Neural cell (in vitro differentiated cells): ENCODE results near the gene SULT1C2. TPM values are rescaled to one million over a fixed set of nuclear protein-coding genes. Genes with fewer than 3 reads are reported as not detected.

ENCODE experiments used
- H2AFZ ChIP-seq: fragments of 200-600, 300-800 bp; sonication (generic), shearing (Covaris generic); 2 replicates; pipeline ENCODE4 v1.6.0; 2014; ENCODE audit warnings: low read depth, mild to moderate bottlenecking, antibody characterized with exemption, low read length, moderate library complexity
- H3F3A ChIP-seq: fragments of 200-600 bp; shearing (Covaris generic); 2 replicates; pipeline ENCODE4 v1.6.1; 2016; ENCODE audit warnings: mild to moderate bottlenecking, moderate library complexity, mixed read lengths, antibody characterized with exemption, low read length; ENCODE audit not compliant: insufficient read depth, poor library complexity, severe bottlenecking
- H3K27ac ChIP-seq: fragments of 200-600, 300-800 bp; sonication (generic), shearing (Covaris generic); 2 replicates; pipeline ENCODE4 v1.5.1; 2014; ENCODE audit warnings: mild to moderate bottlenecking, low read length, moderate library complexity
- H3K27me3 ChIP-seq: fragments of 300-800, 200-600 bp; sonication (generic), shearing (Covaris generic); 2 replicates; pipeline ENCODE4 v1.6.0; 2014; ENCODE audit warnings: mild to moderate bottlenecking, low read depth, low read length, moderate library complexity; ENCODE audit not compliant: insufficient read depth
- H3K36me3 ChIP-seq: fragments of 300-800, 200-600 bp; sonication (generic), shearing (Covaris generic); 2 replicates; pipeline ENCODE4 v1.5.1; 2014; ENCODE audit warnings: mild to moderate bottlenecking, antibody characterized with exemption, low read length, moderate library complexity; ENCODE audit not compliant: insufficient read depth
- H3K4me2 ChIP-seq: fragments of 300-800, 200-600 bp; sonication (generic), shearing (Covaris generic); 2 replicates; pipeline ENCODE4 v1.6.0; 2014; ENCODE audit warnings: mild to moderate bottlenecking, low read length
- H3K4me3 ChIP-seq: fragments of 300-800, 200-600 bp; sonication (generic), shearing (Covaris generic); 2 replicates; pipeline ENCODE4 v1.5.1; 2014; ENCODE audit warnings: mild to moderate bottlenecking, low read length, moderate library complexity
- H3K79me2 ChIP-seq: fragments of 200-600 bp; shearing (Covaris generic); replicated peaks from 2 replicates; pipeline ENCODE4 v1.6.0; 2014; ENCODE audit warnings: mild to moderate bottlenecking, low read length, moderate library complexity; ENCODE audit not compliant: insufficient read depth
- H3K9ac ChIP-seq: fragments of 300-800, 200-600 bp; sonication (generic), shearing (Covaris generic); 2 replicates; pipeline ENCODE4 v1.6.1; 2016; ENCODE audit warnings: mild to moderate bottlenecking, low read length, mixed read lengths
- H3K9me2 ChIP-seq: fragments of 200-600 bp; shearing (Covaris generic); 2 replicates; pipeline ENCODE4 v1.6.1; 2016; ENCODE audit warnings: mild to moderate bottlenecking, low read length, mixed read lengths; ENCODE audit not compliant: insufficient read depth
- H3K9me3 ChIP-seq: fragments of 200-600, 300-800 bp; sonication (generic), shearing (Covaris generic); 2 replicates; pipeline ENCODE4 v1.6.1; 2016; ENCODE audit warnings: mild to moderate bottlenecking, mixed run types, low read length, moderate library complexity, mixed read lengths
- H4K20me1 ChIP-seq: fragments of 200-600 bp; shearing (Covaris generic); 2 replicates; pipeline ENCODE4 v1.6.1; 2016; ENCODE audit warnings: mild to moderate bottlenecking, mixed run types; ENCODE audit not compliant: insufficient read depth
- CTCF ChIP-seq: fragments of 450-650 bp; IDR thresholded peaks from 2 replicates; pipeline ENCODE4 v1.5.1; 2014; ENCODE audit warnings: antibody characterized with exemption, mild to moderate bottlenecking, moderate library complexity; ENCODE audit not compliant: poor library complexity, severe bottlenecking
- EP300 ChIP-seq: fragments of 450-650 bp; conservative IDR thresholded peaks from 2 replicates; pipeline ENCODE4 v1.6.1; 2014; ENCODE audit warnings: antibody characterized with exemption, mild to moderate bottlenecking, moderate library complexity; ENCODE audit not compliant: poor library complexity, severe bottlenecking
- EZH2 ChIP-seq: fragments of 200-600, 300-800 bp; shearing (Covaris generic), sonication (generic); IDR thresholded peaks from 2 replicates; pipeline ENCODE4 v1.6.1; 2014; ENCODE audit warnings: antibody characterized with exemption, low read length, borderline replicate concordance, mild to moderate bottlenecking; ENCODE audit not compliant: insufficient read depth, poor library complexity, severe bottlenecking
- MXI1 ChIP-seq: fragments of 450-650 bp; conservative IDR thresholded peaks from 2 replicates; pipeline ENCODE4 v1.6.1; 2014; ENCODE audit warnings: antibody characterized with exemption, mild to moderate bottlenecking; ENCODE audit not compliant: poor library complexity, severe bottlenecking
- POLR2AphosphoS5 ChIP-seq: IDR thresholded peaks from 2 replicates; pipeline ENCODE4 v1.6.1; 2012
- RAD21 ChIP-seq: fragments of 450-650 bp; conservative IDR thresholded peaks from 2 replicates; pipeline ENCODE4 v1.6.1; 2014; ENCODE audit warnings: antibody characterized with exemption, mild to moderate bottlenecking, moderate library complexity
- REST ChIP-seq: IDR thresholded peaks from 2 replicates; pipeline ENCODE4 v1.6.1; 2012; ENCODE audit warnings: borderline replicate concordance
- SMC3 ChIP-seq: fragments of 450-650 bp; conservative IDR thresholded peaks from 2 replicates; pipeline ENCODE4 v1.6.1; 2014; ENCODE audit warnings: antibody characterized with exemption, mild to moderate bottlenecking, moderate library complexity; ENCODE audit not compliant: poor library complexity
- TAF1 ChIP-seq: IDR thresholded peaks from 2 replicates; pipeline ENCODE4 v1.6.1; 2012; ENCODE audit warnings: low read depth
- polyA minus RNA-seq: library from RNA; depleted of rRNA, polyadenylated mRNA; stranded (reverse); fragments of >200 nt; gene quantifications from 2 replicates; pipeline ENCODE4 v1.2.3, GENCODE V29; 2014
- polyA plus RNA-seq: library from polyadenylated mRNA; depleted of rRNA; stranded (reverse); fragments of >200 nt; gene quantifications from 2 replicates; pipeline ENCODE4 v1.2.3, GENCODE V29; 2014

Gene SULT1C2
- 0.12 TPM in 1 of 2 replicates, not detected in the other for polyA plus RNA-seq
- polyA minus RNA-seq, result not detected in 2 replicates

GRCh38 chr2:108288534-108289106 lies at the start of gene SULT1C2:
Gene SULT1C2 (plus strand): TSS chr2:108288895. CDS start chr2:108293668, 4,773 bp downstream.
- Histone ChIP-seq H3F3A (no peaks in the 10 kb centered on the region), H3K4me3 (no peak within 1 kb of the TSS), H3K79me2 (no peaks in the 10 kb centered on the region), H3K36me3 (no peaks in the 10 kb centered on the region), H3K9me3 (no peaks in the 10 kb centered on the region), H3K27me3 (no peaks in the 10 kb centered on the region), H3K4me2 (no peak within 1 kb of the TSS), H3K9ac (no peak within 1 kb of the TSS), H3K9me2 (no peaks in the 10 kb centered on the region), H2AFZ (no peak within 1 kb of the TSS), H3K27ac (no peak within 1 kb of the TSS), H4K20me1 (no peaks in the 10 kb centered on the region)
- TF ChIP-seq EP300 (no peak), RAD21 (no peak), TAF1 (no peak), EZH2 (no peak), SMC3 (no peak)

GRCh38 chr2:108239786-108240185 lies 48.9 kb upstream of the SULT1C2 start, which contains the start of gene SULT1C3:
Gene SULT1C3 (plus strand): TSS chr2:108239968. CDS start chr2:108247195, 7,227 bp downstream.
- TF ChIP-seq SMC3 (no peak), EP300 (no peak), RAD21 (no peak), TAF1 (no peak), MXI1 (no peak), EZH2 (no peak), POLR2AphosphoS5 (no peak), REST (no peak), CTCF (no peak)
- Histone ChIP-seq H2AFZ (no peak within 1 kb of the TSS), H3K9me2 (no peaks in the 10 kb centered on the region), H3K27me3 (no peaks in the 10 kb centered on the region), H4K20me1 (no peaks in the 10 kb centered on the region), H3K9ac (no peak within 1 kb of the TSS), H3K9me3 (no peaks in the 10 kb centered on the region), H3F3A (no peaks in the 10 kb centered on the region), H3K4me2 (no peak within 1 kb of the TSS), H3K4me3 (no peak within 1 kb of the TSS), H3K36me3 (no peaks in the 10 kb centered on the region), H3K79me2 (no peaks in the 10 kb centered on the region), H3K27ac (no peak within 1 kb of the TSS)
